HG03095 (cell line): ENCODE results near the gene UMAD1.
"Not testable (repeated sequence)": the region's sequence is repeated elsewhere in the genome, so short reads cannot be mapped to it uniquely, and the experiment has no call there.

Experiments used
- ATAC-seq: cut with Tn5 transposase; IDR thresholded peaks from one replicate; pipeline ENCODE4 v1.9.1; 2021; ENCODE audit warnings: moderate library complexity; ENCODE audit not compliant: unreplicated experiment

UMAD1 gene

DNA sequence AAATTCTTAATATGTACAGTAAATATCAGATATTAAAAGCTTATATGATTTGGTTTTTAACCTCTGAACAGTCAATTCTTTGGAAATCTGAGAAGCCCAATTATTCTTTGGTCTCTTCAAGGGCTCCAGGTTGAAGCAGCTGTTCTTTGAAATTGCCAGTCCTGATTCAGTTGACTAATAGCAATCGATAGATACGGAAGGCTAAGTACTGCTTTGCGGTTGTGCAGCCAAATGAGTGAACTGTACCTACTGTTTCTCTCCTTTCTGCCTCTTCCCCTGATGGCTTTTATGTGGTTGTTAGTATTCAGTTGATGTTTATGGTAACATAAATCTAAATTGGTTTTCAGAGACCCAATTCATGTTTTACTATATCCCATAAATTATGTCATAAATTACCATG is 181.0 kb downstream of the UMAD1 start:
- no peak for ATAC-seq

DNA sequence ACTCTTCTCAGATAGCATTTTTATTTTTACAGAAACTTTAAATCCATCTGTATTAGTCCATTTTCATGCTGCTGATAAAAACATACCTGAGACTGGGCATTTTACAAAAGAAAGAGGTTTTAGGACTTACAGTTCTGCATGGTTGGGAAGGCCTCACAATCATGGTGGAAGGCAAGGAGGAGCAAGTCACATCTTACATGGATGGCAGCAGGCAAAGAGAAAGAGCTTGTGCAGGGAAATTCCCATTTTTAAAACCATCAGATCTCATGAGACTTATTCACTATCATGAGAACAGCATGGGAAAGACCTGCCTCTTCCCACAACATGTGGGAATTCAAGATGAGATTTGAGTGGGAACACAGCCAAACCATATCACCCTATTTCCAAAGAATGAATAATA is 184.7 kb downstream of the UMAD1 start:
- ATAC-seq = not testable (repeated sequence)

GRCh38 chr7:7829667-7830066 is 189.1 kb downstream of the UMAD1 start:
- ATAC-seq = no peak

- no peak for ATAC-seq
Observed at GRCh38 chr7:7830122-7830878, 189.7 kb downstream of the UMAD1 start.

GRCh38 chr7:7832518-7832917 is 192.0 kb downstream of the UMAD1 start:
- ATAC-seq = no peak

GRCh38 chr7:7834761-7835160 is 194.2 kb downstream of the UMAD1 start:
- no peak for ATAC-seq

DNA sequence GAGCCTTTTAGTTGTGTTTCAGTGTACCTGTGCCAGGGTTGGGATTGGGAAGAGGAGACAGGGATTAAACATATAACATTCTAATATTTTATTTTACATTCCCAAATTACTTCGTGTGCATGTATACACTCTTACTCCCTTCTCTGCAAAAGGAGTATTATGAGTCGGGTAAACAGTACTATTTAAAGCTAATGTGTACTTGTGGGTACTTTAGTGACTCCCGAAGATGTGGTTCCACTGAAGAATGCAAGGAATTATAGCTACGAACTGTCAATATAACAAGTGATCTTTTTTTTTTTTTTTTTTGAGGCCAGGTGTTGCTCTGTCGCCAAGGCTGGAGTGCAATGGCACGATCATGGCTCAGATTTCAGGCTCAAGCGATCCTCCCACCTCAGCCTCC is 200.5 kb downstream of the UMAD1 start:
- ATAC-seq = no peak

DNA sequence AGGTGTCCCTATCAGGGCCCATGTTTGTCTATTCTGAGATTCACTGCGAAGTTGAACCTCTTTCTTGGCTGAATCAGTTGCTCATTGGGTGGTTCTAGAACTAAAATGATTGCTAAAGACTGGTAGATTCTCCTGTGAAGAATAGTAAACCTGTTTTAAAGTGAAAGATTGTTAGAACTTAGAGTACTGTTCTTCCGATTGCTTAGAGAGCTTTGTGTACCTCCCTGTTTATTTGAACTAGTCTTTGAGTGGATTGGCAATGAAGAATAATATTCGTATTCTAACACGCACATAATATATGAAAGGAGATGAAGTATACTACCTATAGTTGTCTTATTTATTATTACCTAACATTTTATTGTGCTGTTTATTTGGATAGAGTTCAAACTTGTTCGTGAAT is 202.7 kb downstream of the UMAD1 start:
- no peak for ATAC-seq

GRCh38 chr7:7843972-7844371 is 203.4 kb downstream of the UMAD1 start:
- ATAC-seq = no peak

DNA sequence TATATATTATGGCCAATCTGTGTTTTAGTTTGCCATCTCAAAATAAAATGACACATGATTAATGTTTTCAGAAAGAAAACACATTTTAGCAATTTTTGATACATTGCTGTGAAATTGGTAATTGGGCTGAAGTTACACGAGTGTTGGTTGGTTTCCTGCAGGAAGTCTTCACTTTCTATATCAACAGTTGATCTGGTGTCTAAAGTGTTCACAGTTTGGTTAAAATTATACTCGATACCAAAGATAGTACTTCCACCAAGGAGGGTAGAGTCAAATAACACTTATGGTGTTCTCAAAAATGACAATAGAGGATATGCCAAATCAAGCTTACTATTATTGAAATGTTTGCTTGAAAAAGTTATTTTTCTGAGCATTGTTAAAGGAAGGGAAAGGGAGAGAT is 207.7 kb downstream of the UMAD1 start:
- peak; percentile 61 for ATAC-seq

DNA sequence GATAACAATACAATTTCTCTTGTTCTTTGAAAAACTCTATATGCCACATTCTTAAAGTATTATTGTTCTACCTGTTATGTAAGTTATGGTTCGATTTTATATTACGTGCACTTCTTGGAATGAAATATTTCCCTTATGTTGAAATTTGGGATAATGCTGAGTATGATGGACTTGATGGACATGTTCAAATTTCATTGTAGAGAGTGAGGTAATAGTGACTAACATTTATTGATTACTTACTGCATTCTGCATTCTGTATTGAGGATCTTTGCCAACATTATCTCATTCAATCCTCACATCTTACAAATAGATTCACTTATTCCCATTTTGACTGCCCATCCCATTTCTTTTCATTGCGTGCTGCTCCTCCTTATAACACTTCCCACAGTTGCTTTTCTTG is 208.3 kb downstream of the UMAD1 start:
- ATAC-seq = no peak

GRCh38 chr7:7850150-7850549 is 209.6 kb downstream of the UMAD1 start:
- no peak for ATAC-seq

DNA sequence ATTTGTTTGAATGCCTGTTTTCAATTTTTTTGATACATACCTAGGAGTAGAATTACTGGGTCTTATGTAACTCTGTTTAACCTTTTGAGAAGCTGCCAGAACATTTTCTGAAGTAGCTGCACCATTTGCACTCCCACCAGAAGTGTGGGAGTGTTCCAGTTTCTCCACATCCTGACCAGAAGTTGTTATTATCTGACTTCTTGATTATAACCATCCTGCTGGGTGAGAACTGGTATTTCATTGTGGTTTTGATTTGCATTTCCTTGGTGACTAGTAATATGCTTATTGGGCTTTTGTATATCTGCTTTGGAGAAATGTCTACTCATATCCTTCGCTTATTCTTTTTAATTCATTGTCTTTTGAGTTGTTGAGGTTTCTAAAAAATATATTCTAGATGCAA is 210.8 kb downstream of the UMAD1 start:
- no peak for ATAC-seq

- ATAC-seq = no peak
Observed at GRCh38 chr7:7851991-7852390, 211.4 kb downstream of the UMAD1 start.

- peak; percentile 56 for ATAC-seq
Observed at GRCh38 chr7:7857143-7857583, 216.6 kb downstream of the UMAD1 start.

- ATAC-seq = no peak
Observed at GRCh38 chr7:7858559-7858958, 218.0 kb downstream of the UMAD1 start.

- ATAC-seq = no peak
Observed at GRCh38 chr7:7859411-7859810, 218.9 kb downstream of the UMAD1 start.

- ATAC-seq = no peak
Observed at GRCh38 chr7:7861211-7861633, 220.7 kb downstream of the UMAD1 start.

DNA sequence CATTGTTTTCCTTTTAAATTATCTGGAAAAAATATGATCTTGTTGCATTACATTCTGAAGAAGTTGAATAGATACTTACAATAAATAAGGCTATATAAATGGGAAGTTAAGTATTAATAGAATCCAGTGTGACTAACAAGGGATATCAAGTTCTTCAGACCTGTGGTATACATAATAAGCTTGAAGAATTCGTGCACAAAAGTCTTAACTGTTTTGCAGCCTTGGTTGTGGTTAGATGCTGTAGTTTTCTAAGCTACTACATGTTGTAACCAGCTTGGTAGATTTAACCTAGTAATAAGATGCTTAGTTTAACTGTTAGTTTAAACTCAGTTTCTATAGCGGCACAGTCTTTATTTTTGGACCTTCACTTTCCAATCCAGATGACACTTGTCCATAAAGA is 221.8 kb downstream of the UMAD1 start:
- no peak for ATAC-seq

DNA sequence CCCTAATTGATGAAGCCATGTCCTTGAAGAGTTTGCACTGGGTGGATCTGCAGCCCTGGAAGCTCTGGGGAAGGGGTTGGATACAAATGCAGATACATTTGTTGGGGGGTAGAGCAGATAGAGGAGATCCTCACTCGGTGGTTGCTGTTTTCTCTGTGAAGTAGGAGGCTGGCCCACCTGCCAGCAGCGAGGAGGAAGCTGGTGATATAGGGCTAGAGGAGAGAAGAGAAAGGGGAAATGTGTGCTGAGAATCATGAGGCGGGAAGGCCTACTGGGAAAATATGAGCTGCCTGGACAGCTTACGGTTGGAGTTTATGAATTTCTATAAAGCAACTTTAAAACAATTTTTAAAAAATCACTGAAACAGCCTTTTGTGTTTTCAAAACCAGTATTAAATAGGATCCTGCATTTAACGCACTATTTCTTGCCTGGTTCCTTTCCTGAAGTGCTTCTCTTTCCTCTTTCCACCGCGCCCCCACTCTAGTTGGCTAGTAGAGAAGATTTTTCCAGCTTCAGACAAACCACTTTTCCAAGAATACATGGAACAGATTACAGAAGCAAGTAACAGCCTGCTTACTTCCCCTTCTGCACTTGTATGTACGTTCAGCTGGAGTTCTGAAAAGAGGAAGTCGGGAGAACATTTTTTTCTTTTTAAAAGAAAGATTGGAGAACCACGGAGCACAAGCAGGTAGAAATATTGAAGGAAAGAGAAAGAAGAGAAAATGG is 227.5 kb downstream of the UMAD1 start:
- no peak for ATAC-seq

DNA sequence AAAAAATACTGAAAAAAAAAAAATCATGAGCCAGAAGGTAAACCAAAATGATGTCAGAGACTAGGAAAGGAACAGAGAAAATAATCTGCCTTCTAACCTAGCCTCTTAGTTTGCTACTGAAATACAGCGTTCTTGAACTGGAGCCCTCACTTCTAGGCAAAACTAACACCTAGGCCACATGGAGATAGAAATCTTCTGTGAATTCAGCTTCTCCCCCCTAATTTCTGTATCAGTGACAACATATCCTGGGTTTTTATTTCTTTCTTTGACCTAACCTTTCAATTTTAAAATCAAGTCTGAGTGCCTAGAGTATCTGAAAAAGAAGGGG is 228.0 kb downstream of the UMAD1 start:
- no peak for ATAC-seq

GRCh38 chr7:7869036-7869435 is 228.5 kb downstream of the UMAD1 start:
- ATAC-seq = no peak

DNA sequence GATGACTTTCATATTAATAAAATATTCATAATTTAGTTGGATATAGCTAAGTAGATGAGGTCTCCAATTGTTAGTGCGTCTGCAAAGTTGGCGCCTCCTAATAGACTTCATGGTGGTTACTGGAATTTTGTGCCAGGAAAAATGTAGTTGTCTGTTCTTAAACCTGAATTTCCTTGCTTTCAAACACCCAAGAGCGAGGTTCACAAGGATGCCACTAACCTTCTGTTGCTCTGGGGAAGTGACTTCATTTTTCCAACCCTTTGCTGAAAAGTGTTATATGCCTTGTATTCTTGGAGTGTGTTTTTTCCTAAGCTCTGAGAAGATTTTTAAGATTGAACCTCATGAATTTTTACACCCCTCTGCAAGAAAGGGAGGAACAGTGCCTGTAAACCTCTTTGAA is 229.1 kb downstream of the UMAD1 start:
- ATAC-seq = no peak
